Hepatocyte (in vitro differentiated cells): ENCODE results near the gene MFSD6. TPM values are rescaled to one million over a fixed set of nuclear protein-coding genes. Genes with fewer than 3 reads are reported as not detected.

Source experiments
- DNase-seq: peaks from one replicate; pipeline ENCODE4 v3.0.0-alpha.2; 2016; ENCODE audit warnings: low spot score
- H2AFZ ChIP-seq: fragments of 200-600 bp; sonication (generic); 2 replicates; pipeline ENCODE4 v1.6.0; 2016; ENCODE audit warnings: antibody characterized with exemption, mild to moderate bottlenecking
- H3K27ac ChIP-seq: fragments of 200-600 bp; sonication (generic); 2 replicates; pipeline ENCODE4 v1.5.1; 2016; ENCODE audit warnings: mild to moderate bottlenecking
- H3K27me3 ChIP-seq: fragments of 200-600 bp; sonication (generic); 2 replicates; pipeline ENCODE4 v1.6.1; 2016
- H3K36me3 ChIP-seq: fragments of 200-600 bp; sonication (generic); replicated peaks from 2 replicates; pipeline ENCODE4 v1.5.1; 2016; ENCODE audit warnings: low read depth; ENCODE audit not compliant: insufficient read depth
- H3K4me1 ChIP-seq: fragments of 200-600 bp; sonication (generic); 2 replicates; pipeline ENCODE4 v1.5.1; 2016; ENCODE audit warnings: mild to moderate bottlenecking, moderate library complexity; ENCODE audit not compliant: insufficient read depth
- H3K4me2 ChIP-seq: fragments of 200-600 bp; sonication (generic); 2 replicates; pipeline ENCODE4 v1.6.0; 2016
- H3K4me3 ChIP-seq: fragments of 200-600 bp; sonication (generic); 2 replicates; pipeline ENCODE4 v1.5.1; 2016; ENCODE audit warnings: mild to moderate bottlenecking
- H3K79me2 ChIP-seq: fragments of 200-600 bp; sonication (generic); 2 replicates; pipeline ENCODE4 v1.6.0; 2017; ENCODE audit warnings: mild to moderate bottlenecking
- H3K9me2 ChIP-seq: fragments of 200-600 bp; sonication (generic); replicated peaks from 2 replicates; pipeline ENCODE4 v1.6.0; 2017; ENCODE audit warnings: mild to moderate bottlenecking; ENCODE audit not compliant: insufficient read depth
- H3K9me3 ChIP-seq: fragments of 200-600 bp; sonication (generic); 2 replicates; pipeline ENCODE4 v1.5.1; 2016; ENCODE audit warnings: low read depth, mild to moderate bottlenecking
- H4K20me1 ChIP-seq: fragments of 200-600 bp; sonication (generic); 2 replicates; pipeline ENCODE4 v1.6.0; 2016; ENCODE audit warnings: mild to moderate bottlenecking; ENCODE audit not compliant: insufficient read depth, poor library complexity, severe bottlenecking
- EZH2 ChIP-seq: fragments of 200-600 bp; sonication (generic); IDR thresholded peaks from 2 replicates; pipeline ENCODE4 v1.6.1; 2016; ENCODE audit warnings: antibody characterized with exemption, mild to moderate bottlenecking, borderline replicate concordance
- EZH2phosphoT487 ChIP-seq: fragments of 200-600 bp; sonication (generic); IDR thresholded peaks from one replicate; pipeline ENCODE4 v1.6.1; 2018; ENCODE audit warnings: antibody characterized with exemption, mild to moderate bottlenecking, low read depth, moderate library complexity; ENCODE audit not compliant: unreplicated experiment, severe bottlenecking
- WGBS: methylation state at CpG from one replicate; pipeline ENCODE4 v1.1.6; 2016; ENCODE audit warnings: low lambda C conversion rate; ENCODE audit errors: missing lambda C conversion rate; 5-methylcytosine and 5-hydroxymethylcytosine counted together
- polyA plus RNA-seq: library from polyadenylated mRNA; unstranded; fragments of >200 nt; fragmentation: Nextera tagmentation; extraction: Ambion mirVana; gene quantifications from 2 replicates; pipeline ENCODE4 v1.2.1, GENCODE V29; 2016
- total RNA-seq: library from RNA; depleted of rRNA; stranded (reverse); fragments of >200 nt; gene quantifications from 2 replicates; pipeline ENCODE4 v1.2.3, GENCODE V29; 2014
- TF ChIP-seq, protein P1 (sequence below): fragments of 200-600 bp; sonication (generic); IDR thresholded peaks from 2 replicates; pipeline ENCODE4 v1.5.1; 2016; ENCODE audit warnings: antibody characterized with exemption, mild to moderate bottlenecking; ENCODE audit not compliant: poor library complexity

The MFSD6 gene
- total and polyA plus RNA-seq, 2 experiments from 2014 or later = 9.7 to 15.9 TPM

DNA sequence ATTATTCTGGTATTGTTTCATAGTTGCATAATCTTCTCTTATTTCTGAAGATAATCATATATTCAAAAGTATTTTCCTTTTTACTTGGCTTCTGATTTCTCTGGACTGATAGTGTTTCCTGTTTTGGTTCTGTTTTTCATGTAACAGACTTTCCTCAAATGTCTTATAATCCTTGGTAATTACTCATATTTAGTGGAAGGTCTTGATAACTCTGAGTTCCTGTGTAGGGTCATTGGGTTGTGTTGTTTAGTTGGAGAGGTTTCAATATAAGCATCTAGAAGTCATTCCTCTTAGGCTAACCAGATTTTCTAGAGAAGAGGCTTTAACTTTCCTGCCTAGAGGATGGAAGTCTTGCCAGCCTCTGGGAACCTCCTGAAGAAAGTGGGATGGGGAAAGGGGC lies 23.8 kb downstream of the MFSD6 start:
- peaks cover 2% of the 10 kb centered on the region for H3K79me2 ChIP-seq
- no peak overlapping the region for H2AFZ ChIP-seq
- no peak for TF ChIP-seq EZH2phosphoT487
- TF ChIP-seq EZH2 = no peak
- TF ChIP-seq, protein P1, sequence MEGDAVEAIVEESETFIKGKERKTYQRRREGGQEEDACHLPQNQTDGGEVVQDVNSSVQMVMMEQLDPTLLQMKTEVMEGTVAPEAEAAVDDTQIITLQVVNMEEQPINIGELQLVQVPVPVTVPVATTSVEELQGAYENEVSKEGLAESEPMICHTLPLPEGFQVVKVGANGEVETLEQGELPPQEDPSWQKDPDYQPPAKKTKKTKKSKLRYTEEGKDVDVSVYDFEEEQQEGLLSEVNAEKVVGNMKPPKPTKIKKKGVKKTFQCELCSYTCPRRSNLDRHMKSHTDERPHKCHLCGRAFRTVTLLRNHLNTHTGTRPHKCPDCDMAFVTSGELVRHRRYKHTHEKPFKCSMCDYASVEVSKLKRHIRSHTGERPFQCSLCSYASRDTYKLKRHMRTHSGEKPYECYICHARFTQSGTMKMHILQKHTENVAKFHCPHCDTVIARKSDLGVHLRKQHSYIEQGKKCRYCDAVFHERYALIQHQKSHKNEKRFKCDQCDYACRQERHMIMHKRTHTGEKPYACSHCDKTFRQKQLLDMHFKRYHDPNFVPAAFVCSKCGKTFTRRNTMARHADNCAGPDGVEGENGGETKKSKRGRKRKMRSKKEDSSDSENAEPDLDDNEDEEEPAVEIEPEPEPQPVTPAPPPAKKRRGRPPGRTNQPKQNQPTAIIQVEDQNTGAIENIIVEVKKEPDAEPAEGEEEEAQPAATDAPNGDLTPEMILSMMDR = no peak
- H3K4me3 ChIP-seq = no peak overlapping the region
- H3K36me3 ChIP-seq = no peaks in the 10 kb centered on the region
- no peaks in the 10 kb centered on the region for H3K9me3 ChIP-seq
- H3K4me2 ChIP-seq = peak overlapping the region; percentile 10
- H3K9me2 ChIP-seq = no peaks in the 10 kb centered on the region
- H3K4me1 ChIP-seq = peaks cover 16% of the 10 kb centered on the region
- DNase-seq = no peak
- peak overlapping the region; percentile 2 for H3K27ac ChIP-seq
- no peaks in the 10 kb centered on the region for H4K20me1 ChIP-seq
- no peaks in the 10 kb centered on the region for H3K27me3 ChIP-seq

- Histone ChIP-seq H3K4me1 (peaks cover 16% of the 10 kb centered on the region), H3K9me2 (no peaks in the 10 kb centered on the region), H3K36me3 (no peaks in the 10 kb centered on the region), H3K27ac (peak overlapping the region; percentile 2), H3K79me2 (peaks cover 2% of the 10 kb centered on the region), H3K27me3 (no peaks in the 10 kb centered on the region), H4K20me1 (no peaks in the 10 kb centered on the region), H3K4me2 (peak overlapping the region; percentile 10), H3K9me3 (no peaks in the 10 kb centered on the region), H2AFZ (no peak overlapping the region), H3K4me3 (no peak overlapping the region)
- 41% methylated on average over 3 of the region's 5 CpGs for WGBS
- DNase-seq = no peak
- peak; percentile 75 for TF ChIP-seq EZH2phosphoT487
- TF ChIP-seq, protein P1 = no peak
Measured at GRCh38 chr2:190432567-190433231, 24.5 kb downstream of the MFSD6 start.

- Histone ChIP-seq H3K4me3 (no peak overlapping the region), H3K79me2 (no peaks in the 10 kb centered on the region), H3K9me2 (no peaks in the 10 kb centered on the region), H4K20me1 (no peaks in the 10 kb centered on the region), H3K4me2 (no peak overlapping the region), H3K9me3 (no peaks in the 10 kb centered on the region), H3K27me3 (no peaks in the 10 kb centered on the region), H3K27ac (no peak overlapping the region), H3K36me3 (no peaks in the 10 kb centered on the region), H2AFZ (no peak overlapping the region), H3K4me1 (peaks cover 16% of the 10 kb centered on the region)
- TF ChIP-seq EZH2phosphoT487 (no peak), EZH2 (no peak)
- TF ChIP-seq, protein P1 = no peak
- no peak for DNase-seq
- 91% methylated on average over 2 of the region's 2 CpGs for WGBS
Measured at GRCh38 chr2:190435031-190435670, 27.0 kb downstream of the MFSD6 start.
